Measurements from ENCODE around the gene PRDM5. TPM values are rescaled to one million over a fixed set of nuclear protein-coding genes. Genes with fewer than 3 reads are reported as not detected.
A peak's percentile ranks its signal among the peaks of the same experiment; 100 is the strongest.
"Not testable (repeated sequence)": the region's sequence is repeated elsewhere in the genome, so short reads cannot be mapped to it uniquely, and the experiment has no call there.

PRDM5 gene
- total RNA-seq, 3 donors from 2014 or later (not counting 1 experiment from before 2014, with no cell fraction given), result not detected

DNA sequence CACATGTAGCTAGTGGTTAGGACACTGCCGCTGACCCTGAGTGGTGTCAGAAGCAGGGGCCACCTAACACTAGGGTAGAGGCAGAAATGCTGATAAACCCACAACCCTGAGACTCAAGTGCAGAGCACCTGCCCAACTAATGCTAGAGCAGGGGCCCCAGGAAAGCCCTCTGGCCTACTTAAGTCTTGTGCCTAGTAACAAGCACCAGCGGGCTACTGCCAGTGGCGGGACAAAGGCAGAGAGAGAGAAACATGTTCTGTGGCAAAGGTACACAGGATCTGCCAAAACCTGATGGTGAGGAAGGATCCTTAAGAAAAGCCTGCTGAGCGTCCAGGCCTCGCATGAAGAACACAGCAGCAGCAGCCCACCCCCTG lies 172.4 kb downstream of the PRDM5 start:
- Mint-ChIP-seq H3K4me3 (no peak overlapping the region), H3K27ac (no peak overlapping the region), H3K9me3 (peaks cover 0 to 5% of the 10 kb centered on the region in 2 donors), H3K27me3 (ENCODE audit: low read depth in 2 of 2) (no peaks in the 10 kb centered on the region), H3K4me1 (no peaks in the 10 kb centered on the region), H3K36me3 (no peaks in the 10 kb centered on the region)
- Histone ChIP-seq H3K27me3 (ENCODE audit: control insufficient read depth, insufficient read depth, low read length) (no peaks in the 10 kb centered on the region), H3K36me3 (ENCODE audit: control insufficient read depth, insufficient read depth, low read length) (no peaks in the 10 kb centered on the region), H3K27ac (ENCODE audit: low read length) (no peak overlapping the region), H3K9me3 (ENCODE audit: control insufficient read depth, insufficient read depth, low read length) (peaks cover 5% of the 10 kb centered on the region), H3K4me3 (ENCODE audit: low read length) (no peak overlapping the region), H3K4me1 (ENCODE audit: control insufficient read depth, insufficient read depth, low read length) (peaks cover 6% of the 10 kb centered on the region)
- intact Hi-C loops (cut with micrococcal nuclease), result no loop called here
- TF ChIP-seq CTCF (IDR thresholded peaks at IDR 0.05), result no peak
- WGBS (ENCODE audit: insufficient coverage), result 89% methylated on average over 5 of the region's 5 CpGs
- no peak for ATAC-seq
- DNase-seq, result no peak

- intact Hi-C loops (cut with micrococcal nuclease), result no loop called here
- Histone ChIP-seq H3K36me3 (ENCODE audit: control insufficient read depth, insufficient read depth, low read length) (no peaks in the 10 kb centered on the region), H3K4me1 (ENCODE audit: control insufficient read depth, insufficient read depth, low read length) (peaks cover 6% of the 10 kb centered on the region), H3K9me3 (ENCODE audit: control insufficient read depth, insufficient read depth, low read length) (peaks cover 5% of the 10 kb centered on the region), H3K4me3 (ENCODE audit: low read length) (no peak overlapping the region), H3K27me3 (ENCODE audit: control insufficient read depth, insufficient read depth, low read length) (no peaks in the 10 kb centered on the region), H3K27ac (ENCODE audit: low read length) (no peak overlapping the region)
- WGBS (ENCODE audit: insufficient coverage), result 15% methylated on average over 6 of the region's 6 CpGs
- no peaks in the 10 kb centered on the region for H3K36me3 Mint-ChIP-seq
- DNase-seq (peak in 1 of 2 donors; percentile 10), ATAC-seq (no peak)
- no peak overlapping the region for H3K4me3 Mint-ChIP-seq
- H3K27ac Mint-ChIP-seq, result no peak overlapping the region
- no peaks in the 10 kb centered on the region for H3K4me1 Mint-ChIP-seq
- H3K27me3 Mint-ChIP-seq (ENCODE audit: low read depth in 2 of 2), result no peaks in the 10 kb centered on the region
- no peak for TF ChIP-seq CTCF (IDR thresholded peaks at IDR 0.05)
- H3K9me3 Mint-ChIP-seq, result peaks cover 0 to 5% of the 10 kb centered on the region in 2 donors
Measured at GRCh38 chr4:120749445-120750151, 172.9 kb downstream of the PRDM5 start.

- H3K36me3 ChIP-seq (ENCODE audit: control insufficient read depth, insufficient read depth, low read length); H3K36me3 Mint-ChIP-seq; H3K9me3 Mint-ChIP-seq; H3K4me1 Mint-ChIP-seq; H3K9me3 ChIP-seq (ENCODE audit: control insufficient read depth, insufficient read depth, low read length); H3K27me3 Mint-ChIP-seq (ENCODE audit: low read depth in 2 of 2); DNase-seq; H3K4me3 Mint-ChIP-seq; intact Hi-C loops (cut with micrococcal nuclease); H3K4me3 ChIP-seq (ENCODE audit: low read length); H3K4me1 ChIP-seq (ENCODE audit: control insufficient read depth, insufficient read depth, low read length); H3K27me3 ChIP-seq (ENCODE audit: control insufficient read depth, insufficient read depth, low read length); ATAC-seq; H3K27ac ChIP-seq (ENCODE audit: low read length); H3K27ac Mint-ChIP-seq: not testable (repeated sequence)
- 84% methylated on average over 9 of the region's 9 CpGs for WGBS (ENCODE audit: insufficient coverage)
Measured at GRCh38 chr4:120741636-120742035, 180.9 kb downstream of the PRDM5 start.

DNA sequence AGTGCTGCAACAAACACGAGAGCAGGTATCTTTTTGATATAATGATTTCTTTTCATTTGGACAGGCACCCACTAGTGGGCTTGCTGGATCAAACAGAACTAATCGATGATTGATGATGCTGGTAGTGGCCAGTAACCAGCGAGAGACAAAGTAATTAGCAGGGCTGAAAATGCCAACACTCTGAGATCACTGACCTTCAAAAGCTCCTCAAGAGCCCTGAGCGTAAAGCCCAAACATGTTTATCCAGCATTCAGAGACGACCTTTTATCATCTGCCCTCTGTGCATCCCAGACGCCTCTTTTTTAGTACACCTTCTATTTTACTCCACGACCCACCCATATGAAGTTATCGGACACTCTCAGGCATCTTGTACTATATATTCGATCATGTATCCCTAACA lies 186.2 kb downstream of the PRDM5 start:
- Mint-ChIP-seq H3K27ac (no peak overlapping the region), H3K4me3 (no peak overlapping the region), H3K36me3 (no peaks in the 10 kb centered on the region), H3K27me3 (ENCODE audit: low read depth in 2 of 2) (no peaks in the 10 kb centered on the region), H3K4me1 (no peaks in the 10 kb centered on the region), H3K9me3 (peaks cover 0 to 10% of the 10 kb centered on the region in 2 donors)
- WGBS (ENCODE audit: insufficient coverage), result 90% methylated on average over 9 of the region's 9 CpGs
- Histone ChIP-seq H3K36me3 (ENCODE audit: control insufficient read depth, insufficient read depth, low read length) (no peaks in the 10 kb centered on the region), H3K4me3 (ENCODE audit: low read length) (no peak overlapping the region), H3K4me1 (ENCODE audit: control insufficient read depth, insufficient read depth, low read length) (no peaks in the 10 kb centered on the region), H3K27me3 (ENCODE audit: control insufficient read depth, insufficient read depth, low read length) (no peaks in the 10 kb centered on the region), H3K9me3 (ENCODE audit: control insufficient read depth, insufficient read depth, low read length) (no peaks in the 10 kb centered on the region), H3K27ac (ENCODE audit: low read length) (no peak overlapping the region)
- DNase-seq (no peak), ATAC-seq (no peak)
- TF ChIP-seq CTCF (IDR thresholded peaks at IDR 0.05), result no peak
- intact Hi-C loops (cut with micrococcal nuclease), result no loop called here

All from natural killer cell (primary cell).